Measurements from ENCODE around the gene DES. TPM values are rescaled to one million over a fixed set of nuclear protein-coding genes. Genes with fewer than 3 reads are reported as not detected.

Gene DES
- total RNA-seq, 1 donor = 20.7 TPM

DNA sequence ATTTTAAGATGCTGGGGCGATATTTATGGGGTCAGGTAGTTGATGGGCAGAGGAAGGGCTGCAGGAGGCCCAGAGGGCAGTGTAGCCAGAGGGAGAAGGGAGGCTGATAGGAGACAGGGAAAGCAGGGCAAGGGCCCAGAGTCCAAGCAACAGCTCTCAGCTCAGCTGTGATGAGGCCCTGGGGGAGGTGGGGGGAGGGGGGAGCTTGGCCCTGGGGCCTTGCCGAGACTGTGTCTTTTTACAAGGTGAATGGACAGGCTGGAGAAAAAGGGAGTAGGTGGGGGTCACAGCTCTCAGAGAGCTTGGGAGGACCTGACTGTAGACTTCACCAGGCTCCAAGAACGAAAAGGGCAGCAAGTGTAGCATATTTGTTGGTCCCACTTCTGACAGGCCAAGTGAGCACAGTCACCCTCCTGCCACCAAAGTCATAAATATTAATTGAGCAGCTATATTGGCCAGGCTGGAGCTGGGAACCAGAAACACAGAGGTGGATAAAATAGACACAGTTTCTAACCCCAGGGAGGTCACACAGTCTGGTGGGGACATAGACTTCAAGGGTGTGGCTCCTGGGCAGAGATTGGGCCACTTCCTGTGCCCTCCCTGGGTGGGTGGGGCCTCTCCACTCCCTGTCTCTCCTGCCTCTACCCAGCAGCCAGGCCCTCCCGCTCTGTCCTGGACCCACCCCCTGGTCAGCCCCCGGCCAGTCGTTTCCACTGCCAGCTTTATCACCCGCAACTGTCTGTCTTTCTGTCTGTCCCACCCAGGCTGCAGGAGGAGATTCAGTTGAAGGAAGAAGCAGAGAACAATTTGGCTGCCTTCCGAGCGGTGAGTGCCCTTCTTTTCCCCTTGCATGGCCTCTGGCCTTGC is 1.4 kb downstream of the DES start:
- no peak for DNase-seq (ENCODE audit: low read depth)
- H3K4me3 ChIP-seq (ENCODE audit: low read depth, low read length) = no peak overlapping the region
- TF ChIP-seq, protein P1, sequence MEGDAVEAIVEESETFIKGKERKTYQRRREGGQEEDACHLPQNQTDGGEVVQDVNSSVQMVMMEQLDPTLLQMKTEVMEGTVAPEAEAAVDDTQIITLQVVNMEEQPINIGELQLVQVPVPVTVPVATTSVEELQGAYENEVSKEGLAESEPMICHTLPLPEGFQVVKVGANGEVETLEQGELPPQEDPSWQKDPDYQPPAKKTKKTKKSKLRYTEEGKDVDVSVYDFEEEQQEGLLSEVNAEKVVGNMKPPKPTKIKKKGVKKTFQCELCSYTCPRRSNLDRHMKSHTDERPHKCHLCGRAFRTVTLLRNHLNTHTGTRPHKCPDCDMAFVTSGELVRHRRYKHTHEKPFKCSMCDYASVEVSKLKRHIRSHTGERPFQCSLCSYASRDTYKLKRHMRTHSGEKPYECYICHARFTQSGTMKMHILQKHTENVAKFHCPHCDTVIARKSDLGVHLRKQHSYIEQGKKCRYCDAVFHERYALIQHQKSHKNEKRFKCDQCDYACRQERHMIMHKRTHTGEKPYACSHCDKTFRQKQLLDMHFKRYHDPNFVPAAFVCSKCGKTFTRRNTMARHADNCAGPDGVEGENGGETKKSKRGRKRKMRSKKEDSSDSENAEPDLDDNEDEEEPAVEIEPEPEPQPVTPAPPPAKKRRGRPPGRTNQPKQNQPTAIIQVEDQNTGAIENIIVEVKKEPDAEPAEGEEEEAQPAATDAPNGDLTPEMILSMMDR (IDR thresholded peaks at IDR 0.05; ENCODE audit: insufficient read depth, low read depth, low read length) = no peak

DNA sequence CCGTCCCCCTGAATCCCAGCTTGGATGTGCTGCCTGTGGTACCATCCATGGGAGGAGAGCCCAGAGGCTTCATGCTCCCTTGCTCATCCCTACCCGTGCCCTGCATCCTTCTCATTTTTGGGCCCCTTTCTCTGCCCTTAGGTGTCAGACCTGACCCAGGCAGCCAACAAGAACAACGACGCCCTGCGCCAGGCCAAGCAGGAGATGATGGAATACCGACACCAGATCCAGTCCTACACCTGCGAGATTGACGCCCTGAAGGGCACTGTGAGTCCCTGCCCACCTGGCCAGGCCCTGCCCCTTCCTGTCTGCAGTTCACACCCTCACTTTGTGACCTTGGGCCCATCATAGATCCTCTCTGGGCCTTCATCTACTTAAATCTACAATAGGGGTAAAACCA is 2.5 kb downstream of the DES start:
- TF ChIP-seq, protein P1 (IDR thresholded peaks at IDR 0.05; ENCODE audit: insufficient read depth, low read depth, low read length) = no peak
- no peak for DNase-seq (ENCODE audit: low read depth)

DNA sequence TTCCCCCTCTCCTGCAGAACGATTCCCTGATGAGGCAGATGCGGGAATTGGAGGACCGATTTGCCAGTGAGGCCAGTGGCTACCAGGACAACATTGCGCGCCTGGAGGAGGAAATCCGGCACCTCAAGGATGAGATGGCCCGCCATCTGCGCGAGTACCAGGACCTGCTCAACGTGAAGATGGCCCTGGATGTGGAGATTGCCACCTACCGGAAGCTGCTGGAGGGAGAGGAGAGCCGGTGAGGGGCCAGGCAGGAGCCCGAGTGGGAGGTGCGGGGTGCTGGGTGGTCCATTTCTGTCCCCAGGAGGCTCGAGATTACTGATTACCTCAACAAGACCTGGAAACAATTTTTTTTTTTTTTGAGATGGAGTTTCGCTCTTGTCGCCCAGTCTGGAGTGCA is 3.1 kb downstream of the DES start:
- TF ChIP-seq, protein P1 (IDR thresholded peaks at IDR 0.05; ENCODE audit: insufficient read depth, low read depth, low read length) = no peak
- H3K4me3 ChIP-seq (ENCODE audit: low read depth, low read length) = no peak overlapping the region
- no peak for DNase-seq (ENCODE audit: low read depth)

More for the DNA sequence above, 2.5 kb downstream of the DES start:
- H3K4me3 ChIP-seq (ENCODE audit: low read depth, low read length) = no peak overlapping the region

DNA sequence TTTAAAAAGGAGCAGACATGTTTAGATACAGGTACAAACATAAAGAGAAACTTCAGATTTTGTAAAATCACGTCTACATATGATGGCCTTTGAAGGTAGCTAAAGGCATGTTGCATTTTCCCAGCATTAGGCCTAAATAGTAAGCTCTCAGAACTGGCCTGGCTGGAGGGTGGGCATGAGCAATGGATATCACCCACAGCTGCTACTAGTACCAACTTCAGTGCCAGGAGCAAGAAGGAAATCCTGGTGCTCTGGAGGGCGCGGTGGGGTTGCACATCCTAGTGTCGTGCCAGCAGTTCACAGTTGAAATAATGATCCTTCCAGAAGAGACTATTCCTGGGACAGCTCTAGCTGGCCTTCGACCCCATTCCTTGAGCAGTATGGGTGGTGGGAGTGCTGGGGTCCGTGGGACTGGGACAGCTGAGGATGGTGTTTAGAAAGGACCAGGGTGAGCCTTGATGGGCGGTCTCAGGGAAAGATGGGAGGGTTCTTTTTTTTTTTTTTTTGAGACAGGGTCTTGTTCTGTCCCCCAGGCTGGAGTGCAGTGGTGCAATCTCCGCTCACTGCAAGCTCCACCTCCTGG is 4.9 kb downstream of the DES start:
- TF ChIP-seq, protein P1 (IDR thresholded peaks at IDR 0.05; ENCODE audit: insufficient read depth, low read depth, low read length) = no peak
- no peak for DNase-seq (ENCODE audit: low read depth)
- no peak overlapping the region for H3K4me3 ChIP-seq (ENCODE audit: low read depth, low read length)

DNA sequence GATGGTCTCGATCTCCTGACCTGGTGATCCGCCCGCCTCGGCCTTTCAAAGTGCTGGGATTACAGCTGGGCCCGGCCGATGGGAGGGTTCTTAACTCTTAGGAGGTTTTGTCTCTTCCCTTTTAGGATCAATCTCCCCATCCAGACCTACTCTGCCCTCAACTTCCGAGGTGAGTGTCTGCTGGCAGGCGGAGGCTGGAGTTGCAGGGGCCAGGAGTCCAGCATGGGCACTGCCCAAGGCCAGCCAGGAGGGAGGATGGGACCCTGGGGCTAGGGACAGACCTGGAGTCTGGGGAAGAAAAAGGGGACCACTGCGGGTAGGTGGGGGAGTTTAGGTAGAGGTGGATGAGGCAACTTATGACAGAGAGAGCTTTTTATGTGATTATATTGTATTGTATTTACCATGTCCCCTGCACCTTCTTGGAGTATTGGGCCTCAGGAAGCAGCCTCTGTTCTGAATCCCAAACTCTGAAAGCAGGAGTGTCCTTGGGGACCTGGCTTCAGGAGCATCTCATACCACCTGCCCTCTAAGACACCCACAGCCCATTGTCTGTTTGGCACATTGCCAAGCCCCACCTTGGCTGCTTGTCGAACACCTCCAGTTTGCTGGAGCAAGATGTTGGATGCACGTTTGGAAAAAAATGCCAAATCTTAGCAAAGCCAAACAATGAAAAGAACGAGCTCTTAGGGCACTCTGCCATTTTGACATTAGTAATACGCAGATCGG is 5.6 kb downstream of the DES start:
- H3K4me3 ChIP-seq (ENCODE audit: low read depth, low read length) = no peak overlapping the region
- DNase-seq (ENCODE audit: low read depth) = no peak
- TF ChIP-seq, protein P1 (IDR thresholded peaks at IDR 0.05; ENCODE audit: insufficient read depth, low read depth, low read length) = no peak

DNA sequence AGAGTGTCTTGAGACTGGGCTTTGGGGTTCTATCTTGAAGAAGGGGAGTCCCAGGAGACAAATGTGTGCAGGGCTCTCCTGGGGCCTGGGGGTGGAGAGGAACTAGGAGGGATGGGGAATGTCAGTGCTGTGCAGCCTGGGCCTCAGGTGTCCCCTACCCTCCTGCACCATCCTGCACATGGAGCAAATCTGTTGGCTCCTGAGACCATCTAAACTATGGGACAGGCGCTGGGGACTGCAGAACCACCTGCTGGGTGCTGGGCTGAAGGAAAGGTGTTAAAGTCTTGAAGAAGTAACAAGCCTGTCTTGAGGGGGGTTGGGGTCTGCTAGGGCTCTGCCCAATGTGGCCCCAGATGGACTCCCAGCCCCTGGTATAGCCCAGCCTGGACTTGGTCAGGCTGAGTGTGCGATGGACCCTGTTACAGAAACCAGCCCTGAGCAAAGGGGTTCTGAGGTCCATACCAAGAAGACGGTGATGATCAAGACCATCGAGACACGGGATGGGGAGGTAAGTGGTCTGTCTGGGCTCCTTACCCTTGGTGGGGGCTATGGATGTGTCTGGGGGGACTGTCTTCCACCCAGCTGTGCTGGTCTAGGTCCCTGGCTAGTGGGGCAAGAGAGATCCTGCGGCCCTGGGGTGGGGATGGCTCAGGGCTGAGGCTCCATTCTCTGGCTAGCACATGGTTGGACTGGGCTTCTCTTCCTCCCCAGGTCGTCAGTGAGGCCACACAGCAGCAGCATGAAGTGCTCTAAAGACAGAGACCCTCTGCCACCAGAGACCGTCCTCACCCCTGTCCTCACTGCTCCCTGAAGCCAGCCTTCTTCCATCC is 7.3 kb downstream of the DES start:
- H3K4me3 ChIP-seq (ENCODE audit: low read depth, low read length) = no peak overlapping the region
- no peak for DNase-seq (ENCODE audit: low read depth)
- TF ChIP-seq, protein P1 (IDR thresholded peaks at IDR 0.05; ENCODE audit: insufficient read depth, low read depth, low read length) = no peak

Data from fibroblast of villous mesenchyme (primary cell).